ENCODE data around the gene PPP2R2B.
"Not testable (repeated sequence)": the region's sequence is repeated elsewhere in the genome, so short reads cannot be mapped to it uniquely, and the experiment has no call there.

The PPP2R2B gene

GRCh38 chr5:146652547-146652946, 226.0 kb downstream of the PPP2R2B start:
- no peak for DNase-seq (ENCODE audit: low spot score)

- DNase-seq (ENCODE audit: low spot score) = peak; percentile 46
Observed at GRCh38 chr5:146647656-146648199, 230.8 kb downstream of the PPP2R2B start.

- no peak for DNase-seq (ENCODE audit: low spot score)
Observed at GRCh38 chr5:146646441-146646840, 232.1 kb downstream of the PPP2R2B start.

- no peak for DNase-seq (ENCODE audit: low spot score)
Observed at GRCh38 chr5:146645342-146645741, 233.2 kb downstream of the PPP2R2B start.

GRCh38 chr5:146644831-146645230, 233.7 kb downstream of the PPP2R2B start:
- no peak for DNase-seq (ENCODE audit: low spot score)

- DNase-seq (ENCODE audit: low spot score) = no peak
Observed at GRCh38 chr5:146643776-146644175, 234.8 kb downstream of the PPP2R2B start.

- DNase-seq (ENCODE audit: low spot score) = no peak
Observed at GRCh38 chr5:146642410-146642809, 236.1 kb downstream of the PPP2R2B start.

- DNase-seq (ENCODE audit: low spot score) = no peak
Observed at GRCh38 chr5:146641941-146642340, 236.6 kb downstream of the PPP2R2B start.

- DNase-seq (ENCODE audit: low spot score) = no peak
Observed at GRCh38 chr5:146640285-146640896, 238.2 kb downstream of the PPP2R2B start.

- DNase-seq (ENCODE audit: low spot score) = no peak
Observed at GRCh38 chr5:146635443-146635842, 243.1 kb downstream of the PPP2R2B start.

- DNase-seq (ENCODE audit: low spot score) = no peak
Observed at GRCh38 chr5:146633323-146633764, 245.2 kb downstream of the PPP2R2B start.

GRCh38 chr5:146632620-146633322, 245.8 kb downstream of the PPP2R2B start:
- no peak for DNase-seq (ENCODE audit: low spot score)

GRCh38 chr5:146630472-146630871, 248.1 kb downstream of the PPP2R2B start:
- no peak for DNase-seq (ENCODE audit: low spot score)

- no peak for DNase-seq (ENCODE audit: low spot score)
Observed at GRCh38 chr5:146628950-146629349, 249.6 kb downstream of the PPP2R2B start.

- no peak for DNase-seq (ENCODE audit: low spot score)
Observed at GRCh38 chr5:146626936-146627335, 251.6 kb downstream of the PPP2R2B start.

- no peak for DNase-seq (ENCODE audit: low spot score)
Observed at GRCh38 chr5:146624179-146624578, 254.4 kb downstream of the PPP2R2B start.

- no peak for DNase-seq (ENCODE audit: low spot score)
Observed at GRCh38 chr5:146623666-146624065, 254.9 kb downstream of the PPP2R2B start.

- DNase-seq (ENCODE audit: low spot score) = no peak
Observed at GRCh38 chr5:146623009-146623408, 255.5 kb downstream of the PPP2R2B start.

GRCh38 chr5:146622391-146622790, 256.2 kb downstream of the PPP2R2B start:
- no peak for DNase-seq (ENCODE audit: low spot score)

- DNase-seq (ENCODE audit: low spot score) = no peak
Observed at GRCh38 chr5:146620669-146621051, 257.9 kb downstream of the PPP2R2B start.

GRCh38 chr5:146620031-146620668, 258.4 kb downstream of the PPP2R2B start:
- DNase-seq (ENCODE audit: low spot score) = no peak

- DNase-seq (ENCODE audit: low spot score) = peak; percentile 22
Observed at GRCh38 chr5:146618434-146618833, 260.1 kb downstream of the PPP2R2B start.

- not testable (repeated sequence) for DNase-seq (ENCODE audit: low spot score)
Observed at GRCh38 chr5:146609731-146610130, 268.8 kb downstream of the PPP2R2B start.

Data from globus pallidus (tissue), 1 donor.